A673 (cell line): ENCODE data around the gene ZNF763.

Experiments
- EZH2 ChIP-seq: fragments of 200-600 bp; sonication (generic); IDR thresholded peaks from 2 replicates; pipeline ENCODE4 v1.6.1; 2017; ENCODE audit warnings: borderline replicate concordance, low read depth, mild to moderate bottlenecking, mixed read lengths, antibody characterized with exemption, low read length; ENCODE audit not compliant: poor library complexity, severe bottlenecking
- TF ChIP-seq, protein P1 (sequence below): fragments of 300-800, 200-600 bp; sonication (generic); conservative IDR thresholded peaks from 2 replicates; pipeline ENCODE4 v1.5.1; 2017; ENCODE audit warnings: low read depth, mild to moderate bottlenecking, antibody characterized with exemption, low read length, moderate library complexity, mixed read lengths

DNA sequence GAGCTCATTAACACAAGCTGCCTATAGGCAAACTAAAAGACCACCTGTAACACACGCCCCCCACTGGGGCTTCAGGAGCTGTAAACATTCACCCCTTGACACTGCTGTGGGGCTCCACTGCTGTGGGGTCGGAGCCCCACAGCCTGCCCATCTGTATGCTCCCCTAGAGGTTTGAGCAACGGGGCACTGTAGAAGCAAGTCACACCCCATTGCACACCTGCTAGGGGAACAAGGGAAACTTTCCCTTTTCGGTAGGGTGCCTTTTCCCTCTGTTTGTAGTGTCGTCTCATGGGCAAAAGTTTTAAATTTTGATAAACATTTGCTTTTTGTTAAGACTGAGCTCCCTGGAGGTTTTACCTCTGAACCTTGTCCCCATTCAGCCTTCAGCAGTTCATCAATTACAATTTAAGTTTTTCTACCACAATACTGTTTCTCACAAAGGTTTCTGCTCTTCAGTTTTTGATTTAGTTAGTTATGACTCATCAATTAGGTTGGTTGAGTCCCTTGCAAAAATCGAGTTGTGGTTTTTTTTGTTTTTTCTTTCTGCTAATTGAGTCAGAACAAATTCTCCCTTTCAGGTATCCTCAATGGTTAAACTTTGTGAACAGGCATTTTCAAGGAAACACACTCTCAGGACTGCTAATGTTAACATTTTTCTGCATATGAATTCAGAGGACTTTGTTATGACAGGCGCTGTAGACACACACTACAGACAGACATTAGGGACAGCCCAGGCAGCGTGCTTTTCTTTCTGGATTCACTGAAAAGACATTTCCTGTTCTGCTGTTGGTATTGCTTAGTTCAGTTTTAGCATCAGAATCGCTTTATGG lies 35.5 kb downstream of the ZNF763 start:
- TF ChIP-seq, protein P1, sequence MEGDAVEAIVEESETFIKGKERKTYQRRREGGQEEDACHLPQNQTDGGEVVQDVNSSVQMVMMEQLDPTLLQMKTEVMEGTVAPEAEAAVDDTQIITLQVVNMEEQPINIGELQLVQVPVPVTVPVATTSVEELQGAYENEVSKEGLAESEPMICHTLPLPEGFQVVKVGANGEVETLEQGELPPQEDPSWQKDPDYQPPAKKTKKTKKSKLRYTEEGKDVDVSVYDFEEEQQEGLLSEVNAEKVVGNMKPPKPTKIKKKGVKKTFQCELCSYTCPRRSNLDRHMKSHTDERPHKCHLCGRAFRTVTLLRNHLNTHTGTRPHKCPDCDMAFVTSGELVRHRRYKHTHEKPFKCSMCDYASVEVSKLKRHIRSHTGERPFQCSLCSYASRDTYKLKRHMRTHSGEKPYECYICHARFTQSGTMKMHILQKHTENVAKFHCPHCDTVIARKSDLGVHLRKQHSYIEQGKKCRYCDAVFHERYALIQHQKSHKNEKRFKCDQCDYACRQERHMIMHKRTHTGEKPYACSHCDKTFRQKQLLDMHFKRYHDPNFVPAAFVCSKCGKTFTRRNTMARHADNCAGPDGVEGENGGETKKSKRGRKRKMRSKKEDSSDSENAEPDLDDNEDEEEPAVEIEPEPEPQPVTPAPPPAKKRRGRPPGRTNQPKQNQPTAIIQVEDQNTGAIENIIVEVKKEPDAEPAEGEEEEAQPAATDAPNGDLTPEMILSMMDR: no peak
- TF ChIP-seq EZH2: no peak
